ENCODE measurements around the gene RAB3GAP2.
"Not testable (repeated sequence)": the region's sequence is repeated elsewhere in the genome, so short reads cannot be mapped to it uniquely, and the experiment has no call there.

RAB3GAP2 gene

DNA sequence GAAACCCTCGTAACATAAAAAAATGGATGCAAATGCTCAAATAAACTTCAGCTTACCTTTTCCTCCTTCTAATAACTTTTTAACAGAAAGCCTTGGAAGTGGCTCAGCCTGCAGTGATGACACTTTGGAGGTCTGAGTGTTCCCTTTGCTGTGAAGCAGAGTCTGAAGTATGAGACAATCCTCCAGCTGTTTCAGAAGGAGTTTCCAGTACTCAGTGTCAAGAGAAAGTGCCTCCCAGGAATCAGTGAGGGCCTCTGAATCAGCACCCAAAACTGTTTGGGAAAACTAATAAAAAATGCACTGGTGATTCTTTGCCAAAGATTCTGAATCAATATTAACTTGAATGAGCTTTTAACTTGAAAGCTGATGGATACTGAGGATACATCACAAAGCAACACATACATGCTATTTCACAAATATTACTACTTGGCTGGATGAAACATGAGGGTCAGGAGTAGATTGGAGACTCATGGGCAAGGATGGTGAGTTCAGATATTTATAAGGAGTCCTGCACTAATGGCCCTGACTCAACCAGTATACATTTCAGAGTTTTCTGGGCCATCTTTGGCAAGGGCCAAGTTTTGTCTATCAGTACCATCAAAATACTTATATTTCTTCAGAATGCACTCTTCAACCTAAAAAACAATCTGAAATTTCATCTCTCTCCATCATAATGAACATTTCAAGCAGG is 101.3 kb downstream of the RAB3GAP2 start:
- DNase-seq (ENCODE audit: extremely low read depth, insufficient read length): no peak
- Histone ChIP-seq H3K4me3 (replicated peaks; ENCODE audit: low read depth, low read length) (no peak overlapping the region), H3K27me3 (replicated peaks; ENCODE audit: control insufficient read depth, insufficient read depth, low read length) (no peaks in the 10 kb centered on the region), H3K36me3 (ENCODE audit: control insufficient read depth, insufficient read depth, low read length) (peaks cover 7% of the 10 kb centered on the region)
- TF ChIP-seq, protein P1, sequence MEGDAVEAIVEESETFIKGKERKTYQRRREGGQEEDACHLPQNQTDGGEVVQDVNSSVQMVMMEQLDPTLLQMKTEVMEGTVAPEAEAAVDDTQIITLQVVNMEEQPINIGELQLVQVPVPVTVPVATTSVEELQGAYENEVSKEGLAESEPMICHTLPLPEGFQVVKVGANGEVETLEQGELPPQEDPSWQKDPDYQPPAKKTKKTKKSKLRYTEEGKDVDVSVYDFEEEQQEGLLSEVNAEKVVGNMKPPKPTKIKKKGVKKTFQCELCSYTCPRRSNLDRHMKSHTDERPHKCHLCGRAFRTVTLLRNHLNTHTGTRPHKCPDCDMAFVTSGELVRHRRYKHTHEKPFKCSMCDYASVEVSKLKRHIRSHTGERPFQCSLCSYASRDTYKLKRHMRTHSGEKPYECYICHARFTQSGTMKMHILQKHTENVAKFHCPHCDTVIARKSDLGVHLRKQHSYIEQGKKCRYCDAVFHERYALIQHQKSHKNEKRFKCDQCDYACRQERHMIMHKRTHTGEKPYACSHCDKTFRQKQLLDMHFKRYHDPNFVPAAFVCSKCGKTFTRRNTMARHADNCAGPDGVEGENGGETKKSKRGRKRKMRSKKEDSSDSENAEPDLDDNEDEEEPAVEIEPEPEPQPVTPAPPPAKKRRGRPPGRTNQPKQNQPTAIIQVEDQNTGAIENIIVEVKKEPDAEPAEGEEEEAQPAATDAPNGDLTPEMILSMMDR (IDR thresholded peaks at IDR 0.05; ENCODE audit: insufficient read depth, low read length, poor library complexity, severe bottlenecking): no peak

DNA sequence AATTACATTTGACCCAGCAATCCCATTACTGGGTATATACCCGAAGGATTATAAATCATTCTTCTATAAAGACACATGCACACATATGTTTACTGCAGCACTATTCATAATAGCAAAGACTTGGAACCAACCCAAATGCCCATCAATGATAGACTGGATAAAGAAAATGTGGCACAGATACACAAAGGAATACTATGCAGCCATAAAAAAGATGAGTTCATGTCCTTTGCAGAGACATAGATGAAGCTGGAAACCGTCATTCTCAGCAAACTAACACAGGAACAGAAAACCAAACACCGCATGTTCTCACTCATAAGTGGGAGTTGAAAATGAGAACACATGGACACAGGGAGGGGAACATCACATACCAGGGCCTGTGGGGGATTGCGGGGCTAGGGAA is 102.4 kb downstream of the RAB3GAP2 start:
- H3K27me3 ChIP-seq (replicated peaks; ENCODE audit: control insufficient read depth, insufficient read depth, low read length); H3K36me3 ChIP-seq (ENCODE audit: control insufficient read depth, insufficient read depth, low read length); H3K4me3 ChIP-seq (replicated peaks; ENCODE audit: low read depth, low read length); DNase-seq (ENCODE audit: extremely low read depth, insufficient read length): not testable (repeated sequence)

DNA sequence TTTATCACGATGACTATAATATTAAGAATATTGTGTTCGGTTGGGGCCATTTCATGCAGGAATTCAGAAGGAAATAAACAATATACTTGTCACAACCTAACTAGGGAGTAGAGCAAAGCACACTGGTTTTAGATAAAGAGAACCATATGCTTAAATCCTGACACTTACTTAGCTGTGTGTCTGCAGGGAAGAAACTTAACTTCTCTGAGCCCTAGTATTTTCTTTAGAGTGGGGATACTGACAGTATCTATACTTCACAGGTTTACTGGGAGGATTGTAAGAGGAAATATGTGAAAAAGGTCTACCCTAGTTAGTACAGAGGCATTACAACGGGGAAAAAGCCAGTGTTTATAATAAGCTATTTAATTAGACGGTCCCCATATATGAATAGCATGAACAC is 105.4 kb downstream of the RAB3GAP2 start:
- TF ChIP-seq, protein P1 (IDR thresholded peaks at IDR 0.05; ENCODE audit: insufficient read depth, low read length, poor library complexity, severe bottlenecking): no peak
- Histone ChIP-seq H3K36me3 (ENCODE audit: control insufficient read depth, insufficient read depth, low read length) (peaks cover 6% of the 10 kb centered on the region), H3K4me3 (replicated peaks; ENCODE audit: low read depth, low read length) (no peak overlapping the region), H3K27me3 (replicated peaks; ENCODE audit: control insufficient read depth, insufficient read depth, low read length) (no peaks in the 10 kb centered on the region)
- no peak for DNase-seq (ENCODE audit: extremely low read depth, insufficient read length)

DNA sequence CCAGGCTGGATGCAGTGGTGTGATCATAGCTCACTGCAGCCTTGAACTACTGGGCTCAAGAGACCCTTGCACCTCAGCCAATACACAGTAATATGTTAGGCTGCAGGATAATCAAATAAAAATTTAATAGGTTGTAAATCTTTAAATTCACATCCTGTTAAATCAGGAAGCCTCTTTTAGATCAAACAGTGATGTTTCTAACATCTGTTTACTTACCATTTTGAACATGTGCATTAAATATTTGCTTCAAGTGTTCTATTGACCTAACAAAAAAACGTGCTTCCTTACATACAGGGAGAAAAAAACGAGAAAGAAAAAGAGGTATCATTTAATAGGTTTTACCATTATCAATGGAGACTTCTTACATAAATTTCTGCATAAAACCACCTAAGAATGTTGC is 107.7 kb downstream of the RAB3GAP2 start:
- H3K36me3 ChIP-seq (ENCODE audit: control insufficient read depth, insufficient read depth, low read length): peaks cover 7% of the 10 kb centered on the region
- H3K27me3 ChIP-seq (replicated peaks; ENCODE audit: control insufficient read depth, insufficient read depth, low read length): no peaks in the 10 kb centered on the region
- DNase-seq (ENCODE audit: extremely low read depth, insufficient read length): no peak
- no peak overlapping the region for H3K4me3 ChIP-seq (replicated peaks; ENCODE audit: low read depth, low read length)
- TF ChIP-seq, protein P1 (IDR thresholded peaks at IDR 0.05; ENCODE audit: insufficient read depth, low read length, poor library complexity, severe bottlenecking): no peak

DNA sequence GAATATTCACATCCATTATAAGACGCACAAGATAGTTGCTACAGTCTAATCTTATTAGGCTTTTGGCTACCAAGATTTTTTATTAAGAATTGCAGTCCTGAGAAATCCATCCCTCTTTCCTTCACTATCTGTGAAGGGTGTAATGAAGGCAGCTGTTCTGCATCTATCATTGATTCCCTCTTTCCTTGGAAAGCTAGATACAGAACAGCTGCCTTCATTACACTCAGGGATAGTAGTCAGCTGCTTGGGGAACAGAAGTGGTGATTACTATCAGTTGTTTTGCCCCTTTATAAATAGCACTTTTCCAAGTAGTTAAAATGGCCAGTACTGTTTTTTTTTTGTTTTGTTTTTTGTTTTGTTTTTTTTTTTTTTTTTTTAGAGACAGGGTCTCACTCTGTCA is 108.1 kb downstream of the RAB3GAP2 start:
- Histone ChIP-seq H3K27me3 (replicated peaks; ENCODE audit: control insufficient read depth, insufficient read depth, low read length) (no peaks in the 10 kb centered on the region), H3K36me3 (ENCODE audit: control insufficient read depth, insufficient read depth, low read length) (peaks cover 7% of the 10 kb centered on the region), H3K4me3 (replicated peaks; ENCODE audit: low read depth, low read length) (no peak overlapping the region)
- TF ChIP-seq, protein P1 (IDR thresholded peaks at IDR 0.05; ENCODE audit: insufficient read depth, low read length, poor library complexity, severe bottlenecking): no peak
- DNase-seq (ENCODE audit: extremely low read depth, insufficient read length): no peak

DNA sequence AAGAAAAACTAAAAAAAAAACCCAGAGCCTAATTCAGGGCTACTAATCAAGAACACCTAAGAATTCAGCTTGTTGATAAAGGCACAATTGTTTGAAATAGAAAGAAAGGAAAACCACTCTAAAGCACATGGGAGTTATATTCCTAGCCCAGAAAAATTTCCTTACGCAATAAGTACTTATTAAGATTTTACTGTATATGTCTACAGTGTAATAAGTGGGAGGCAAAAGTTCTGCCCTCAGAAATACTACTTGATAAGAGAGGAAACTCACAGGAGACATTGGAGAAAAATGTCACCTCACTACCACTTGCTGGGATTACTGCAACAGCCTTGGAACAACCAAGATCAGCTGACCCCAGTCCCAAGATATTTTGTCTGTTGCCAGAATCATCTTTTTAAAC is 112.2 kb downstream of the RAB3GAP2 start:
- H3K27me3 ChIP-seq (replicated peaks; ENCODE audit: control insufficient read depth, insufficient read depth, low read length): no peaks in the 10 kb centered on the region

More for the DNA sequence above, 112.2 kb downstream of the RAB3GAP2 start:
- TF ChIP-seq, protein P1 (IDR thresholded peaks at IDR 0.05; ENCODE audit: insufficient read depth, low read length, poor library complexity, severe bottlenecking): no peak
- Histone ChIP-seq H3K4me3 (replicated peaks; ENCODE audit: low read depth, low read length) (no peak overlapping the region), H3K36me3 (ENCODE audit: control insufficient read depth, insufficient read depth, low read length) (peaks cover 12% of the 10 kb centered on the region)
- no peak for DNase-seq (ENCODE audit: extremely low read depth, insufficient read length)
